Small intestine (tissue), 7 donors: ENCODE data around the gene CGA. TPM values are rescaled to one million over a fixed set of nuclear protein-coding genes. Genes with fewer than 3 reads are reported as not detected.

Experiments used
- DNase-seq, 2 donors: peaks; one replicate each; pipeline versions ENCODE4 v3.0.0 to v3.0.0-alpha.2; 2013
- FAIRE-seq: peaks from 2 replicates; lab custom pipeline; 2012; peaks lifted over from hg19 to GRCh38; lab: Jason Lieb, UNC
- H3K27ac ChIP-seq, 3 donors: one replicate each; pipeline ENCODE4 v1.5.1; 2013; ENCODE audit warnings: low read length in 2 of 3, mild to moderate bottlenecking in 2 of 3, control low read depth in 1 of 3, inconsistent platforms in 1 of 3, low read depth in 1 of 3, moderate library complexity in 1 of 3
- H3K27me3 ChIP-seq, 3 donors: one replicate each; pipeline ENCODE4 v1.6.1; 2013; ENCODE audit warnings: low read length in 3 of 3, inconsistent platforms in 1 of 3; ENCODE audit not compliant: control insufficient read depth in 3 of 3, insufficient read depth in 3 of 3
- H3K36me3 ChIP-seq, 3 donors: one replicate each; pipeline ENCODE4 v1.6.1; 2013; ENCODE audit warnings: low read length in 3 of 3, inconsistent platforms in 1 of 3, low read depth in 1 of 3, mild to moderate bottlenecking in 1 of 3, moderate library complexity in 1 of 3; ENCODE audit not compliant: control insufficient read depth in 3 of 3, insufficient read depth in 2 of 3
- H3K4me1 ChIP-seq, 3 donors: one replicate each; pipeline ENCODE4 v1.6.1; 2013; ENCODE audit warnings: low read length in 2 of 3, inconsistent platforms in 1 of 3, low read depth in 1 of 3, mild to moderate bottlenecking in 1 of 3, moderate library complexity in 1 of 3; ENCODE audit not compliant: control insufficient read depth in 3 of 3, insufficient read depth in 2 of 3
- H3K4me3 ChIP-seq, 3 donors: one replicate each; pipeline ENCODE4 v1.5.1; 2013; ENCODE audit warnings: low read length in 3 of 3, control low read depth in 1 of 3, inconsistent platforms in 1 of 3, low read depth in 1 of 3, mild to moderate bottlenecking in 1 of 3, moderate library complexity in 1 of 3
- H3K9me3 ChIP-seq, 2 donors: one replicate each; pipeline ENCODE4 v1.6.1; 2013; ENCODE audit warnings: low read depth in 1 of 2, low read length in 1 of 2; ENCODE audit not compliant: control insufficient read depth in 2 of 2, insufficient read depth in 1 of 2
- WGBS, 3 donors: extraction: QIAGEN DNeasy Blood & Tissue Kit; methylation state at CpG; one replicate each; pipeline ENCODE4 v1.1.7; 2013; 5-methylcytosine and 5-hydroxymethylcytosine counted together
- polyA plus RNA-seq, 4 donors: library from polyadenylated mRNA; stranded (reverse) in 3 of 4; unstranded in 1 of 4; fragments of 200-250 nt in 3 of 4; fragments of 120-200 nt in 1 of 4; gene quantifications; one replicate each; pipeline versions ENCODE4 v1.2.1 to v1.2.3, GENCODE V29; 2013
- donor health status: healthy with polysubstance abuse.
- donor health status: control.
- donor health status: control.
- donor health status: Bipolar disorder and iron deficiency.
- donor health status: healthy.

The CGA gene
- polyA plus RNA-seq, 4 donors, result 0.16 TPM; not detected in 3

GRCh38 chr6:87082160-87082721 is 12.7 kb downstream of the CGA start:
- no peaks in the 10 kb centered on the region for H3K4me1 ChIP-seq
- no peak overlapping the region for H3K27ac ChIP-seq
- FAIRE-seq, result no peak
- H3K9me3 ChIP-seq, result no peaks in the 10 kb centered on the region
- DNase-seq, result no peak
- H3K4me3 ChIP-seq, result no peak overlapping the region
- peaks cover 0 to 3% (median 0%) of the 10 kb centered on the region in 3 donors for H3K27me3 ChIP-seq
- no peaks in the 10 kb centered on the region for H3K36me3 ChIP-seq
- 73 to 81% (median 74%) methylated on average over 2 of the region's 2 CpGs for WGBS, 3 donors

DNA sequence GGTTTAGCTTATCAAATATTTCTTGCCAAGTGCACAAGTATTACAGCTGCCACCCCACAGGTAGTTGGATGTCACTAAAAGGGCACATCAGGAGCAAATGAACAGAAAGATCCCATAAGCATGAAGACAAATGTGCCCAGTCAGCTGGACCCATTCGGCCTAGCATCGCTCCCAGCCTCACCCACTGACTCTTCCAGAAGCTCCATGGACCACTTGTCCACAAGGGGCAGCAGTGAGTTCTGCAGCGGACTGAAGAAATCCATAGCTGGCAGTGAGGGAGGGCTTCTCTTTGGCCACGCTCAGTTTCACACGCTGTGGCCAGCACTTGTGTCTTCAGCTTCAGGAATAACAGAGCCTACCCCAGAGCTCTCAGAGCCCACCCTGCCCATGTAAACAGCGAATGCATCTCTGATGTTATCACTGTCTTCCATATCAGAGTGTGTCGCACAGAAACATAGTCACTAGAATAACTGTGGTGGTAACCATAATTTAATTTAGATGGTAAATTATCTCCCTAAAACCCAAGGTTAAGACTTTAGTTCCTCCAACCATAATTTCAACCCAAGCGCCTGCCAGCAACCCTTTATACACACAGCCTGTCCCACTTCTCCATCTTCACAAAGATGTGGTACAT is 15.8 kb downstream of the CGA start:
- Histone ChIP-seq H3K4me3 (no peak overlapping the region), H3K27me3 (peaks cover 0 to 3% (median 0%) of the 10 kb centered on the region in 3 donors), H3K27ac (no peak overlapping the region), H3K36me3 (no peaks in the 10 kb centered on the region), H3K4me1 (peaks cover 2 to 9% (median 3%) of the 10 kb centered on the region in 3 donors), H3K9me3 (no peaks in the 10 kb centered on the region)
- FAIRE-seq (no peak), DNase-seq (peak; percentile 70 to 81)
- 38 to 46% (median 39%) methylated on average over 8 of the region's 8 CpGs for WGBS, 3 donors

DNA sequence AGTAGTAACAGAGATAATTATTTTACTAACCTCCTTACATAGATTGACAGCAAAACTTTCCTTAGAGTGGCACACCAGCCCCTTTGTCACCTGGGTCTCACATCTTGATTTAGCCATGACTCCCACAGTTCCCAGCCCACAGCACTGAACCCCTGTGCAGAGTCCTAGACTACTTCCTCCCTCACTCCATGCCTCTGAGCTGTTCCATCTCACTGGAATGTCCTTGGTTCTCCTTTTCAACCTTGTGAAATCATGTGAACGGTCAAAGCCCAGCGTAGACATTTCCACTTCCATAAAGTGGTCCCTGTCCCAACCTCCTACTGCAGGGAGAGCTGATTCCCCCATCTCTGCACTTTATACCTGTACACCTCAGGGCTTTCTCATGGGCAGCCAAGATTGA is 19.7 kb downstream of the CGA start:
- FAIRE-seq, result no peak
- Histone ChIP-seq H3K36me3 (no peaks in the 10 kb centered on the region), H3K4me1 (peaks cover 6 to 40% (median 6%) of the 10 kb centered on the region in 3 donors), H3K9me3 (no peaks in the 10 kb centered on the region), H3K27ac (no peak overlapping the region), H3K27me3 (no peaks in the 10 kb centered on the region), H3K4me3 (no peak overlapping the region)
- DNase-seq, result no peak
- WGBS, 3 donors, result 91 to 93% (median 92%) methylated on average over 2 of the region's 2 CpGs

DNA sequence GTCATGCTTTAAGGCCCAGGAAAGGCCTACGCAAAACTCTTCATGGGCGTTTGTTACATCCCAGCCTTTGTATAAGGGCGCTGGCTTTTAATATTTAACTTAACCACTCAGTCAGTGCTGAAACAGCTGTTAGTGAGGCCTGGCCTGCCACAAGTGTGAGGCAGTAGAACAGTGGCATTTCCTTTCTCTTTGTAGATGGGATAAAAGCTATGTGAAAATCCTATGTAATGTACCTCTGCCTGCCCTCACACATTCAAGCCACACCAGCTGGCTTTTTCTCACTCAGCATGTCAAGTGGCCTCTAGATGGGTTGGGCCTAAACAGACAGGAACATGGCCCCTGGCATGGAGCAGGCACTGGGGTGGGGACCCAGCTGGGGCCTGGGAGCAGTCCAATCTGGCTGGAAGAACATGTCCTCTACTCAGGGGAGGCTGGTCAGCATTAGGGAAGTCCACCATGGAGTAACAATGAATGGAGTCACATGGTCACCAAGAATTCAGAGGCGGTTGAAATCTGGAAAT is 20.7 kb downstream of the CGA start:
- FAIRE-seq (no peak), DNase-seq (peak; percentile 63 to 74)
- Histone ChIP-seq H3K4me1 (peaks cover 6 to 42% (median 8%) of the 10 kb centered on the region in 3 donors), H3K27ac (peak overlapping the region; percentile 22 to 86 (median 70)), H3K4me3 (no peak overlapping the region), H3K36me3 (no peaks in the 10 kb centered on the region), H3K27me3 (no peaks in the 10 kb centered on the region), H3K9me3 (no peaks in the 10 kb centered on the region)
- WGBS, 3 donors, result 31 to 66% (median 39%) methylated on average over 4 of the region's 4 CpGs

- Histone ChIP-seq H3K4me3 (no peak overlapping the region), H3K27ac (no peak overlapping the region), H3K36me3 (no peaks in the 10 kb centered on the region), H3K9me3 (no peaks in the 10 kb centered on the region), H3K27me3 (peaks cover 0 to 2% (median 0%) of the 10 kb centered on the region in 3 donors), H3K4me1 (peaks cover 6 to 46% (median 8%) of the 10 kb centered on the region in 3 donors)
- no peak for DNase-seq
- FAIRE-seq, result no peak
- 53 to 66% (median 57%) methylated on average over 3 of the region's 3 CpGs for WGBS, 3 donors
Observed at GRCh38 chr6:87071683-87072082, 23.2 kb downstream of the CGA start.

- Histone ChIP-seq H3K27me3 (peaks cover 0 to 2% (median 0%) of the 10 kb centered on the region in 3 donors), H3K27ac (peak overlapping the region in 2 of 3 donors; percentile 14 to 38), H3K4me3 (no peak overlapping the region), H3K9me3 (no peaks in the 10 kb centered on the region), H3K4me1 (peaks cover 6 to 46% (median 8%) of the 10 kb centered on the region in 3 donors), H3K36me3 (no peaks in the 10 kb centered on the region)
- DNase-seq (peak; percentile 57 to 94), FAIRE-seq (no peak)
- 16 to 52% (median 16%) methylated on average over 2 of the region's 2 CpGs for WGBS, 3 donors
Observed at GRCh38 chr6:87070741-87071140, 24.2 kb downstream of the CGA start.

GRCh38 chr6:87068795-87069194 is 26.1 kb downstream of the CGA start:
- Histone ChIP-seq H3K9me3 (no peaks in the 10 kb centered on the region), H3K36me3 (no peaks in the 10 kb centered on the region), H3K4me1 (peaks cover 3 to 34% (median 6%) of the 10 kb centered on the region in 3 donors), H3K4me3 (no peak overlapping the region), H3K27me3 (peaks cover 0 to 2% (median 0%) of the 10 kb centered on the region in 3 donors), H3K27ac (no peak overlapping the region)
- FAIRE-seq (no peak), DNase-seq (no peak)
- 85 to 91% (median 87%) methylated on average over 3 of the region's 3 CpGs for WGBS, 3 donors

- Histone ChIP-seq H3K9me3 (no peaks in the 10 kb centered on the region), H3K27ac (no peak overlapping the region), H3K4me3 (peak overlapping the region in 1 of 3 donors; percentile 19), H3K4me1 (peaks cover 3 to 21% (median 6%) of the 10 kb centered on the region in 3 donors), H3K36me3 (no peaks in the 10 kb centered on the region), H3K27me3 (peaks cover 0 to 5% (median 0%) of the 10 kb centered on the region in 3 donors)
- WGBS, 3 donors, result 9 to 20% (median 10%) methylated on average over 7 of the region's 7 CpGs
- DNase-seq (peak; percentile 77 to 79), FAIRE-seq (no peak)
Observed at GRCh38 chr6:87066449-87067333, 28.2 kb downstream of the CGA start.
